Measurements from ENCODE around the gene FKTN. TPM values are rescaled to one million over a fixed set of nuclear protein-coding genes. Genes with fewer than 3 reads are reported as not detected.
"Not testable (repeated sequence)": the region's sequence is repeated elsewhere in the genome, so short reads cannot be mapped to it uniquely, and the experiment has no call there.

Gene FKTN
- total RNA-seq (6.8 and 10.5 TPM in 2 replicates), polyA plus RNA-seq (5.3 and 7.6 TPM in 2 replicates)

DNA sequence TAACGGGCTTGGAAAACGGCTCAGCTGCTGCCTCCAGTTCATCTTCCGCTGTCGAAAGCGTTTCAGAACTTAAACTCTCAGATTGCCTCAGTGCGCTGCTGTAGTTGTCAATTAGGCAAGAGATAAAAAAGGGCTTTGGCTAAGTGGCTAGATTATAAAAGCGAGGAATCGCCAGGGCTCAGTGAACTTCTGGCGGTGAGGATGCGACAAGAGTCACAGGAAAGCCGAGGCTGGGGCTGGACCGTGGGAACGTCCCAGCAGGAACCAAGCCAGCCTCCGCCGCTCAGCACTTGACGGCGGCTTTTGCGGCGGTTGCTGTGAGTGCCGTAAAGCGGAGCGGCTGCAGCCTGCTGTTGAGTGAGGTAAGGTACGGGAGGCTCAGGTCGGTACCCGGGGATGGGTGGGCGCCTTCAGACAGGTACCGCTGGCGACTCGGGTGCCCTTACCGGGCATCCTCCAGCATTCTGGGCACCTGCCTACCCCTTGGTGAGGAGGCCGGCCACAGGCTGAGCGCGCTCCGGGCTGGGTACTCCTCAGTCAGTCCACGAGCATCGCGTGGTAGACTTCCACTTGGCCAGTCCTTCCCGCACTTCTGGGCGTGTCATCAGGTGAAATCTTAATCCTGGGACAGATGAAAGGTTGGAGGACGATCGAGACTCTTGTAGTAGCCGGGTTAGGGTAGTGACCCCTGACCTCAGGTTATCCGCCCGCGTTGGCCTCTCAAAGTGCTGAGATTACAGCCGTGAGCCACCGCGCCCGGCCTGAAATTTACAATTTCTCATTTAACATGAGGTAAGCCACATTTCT is at the start of gene FKTN:
FKTN (plus strand) TSS at position 328 of the 807 bp plus-strand sequence. CDS start 16,902 bp downstream, outside the sequence.
- no peaks in the 10 kb centered on the region for H3K36me3 ChIP-seq
- peak within 1 kb of the TSS; percentile 63 for H3K4me3 ChIP-seq
- TF ChIP-seq, protein P1, sequence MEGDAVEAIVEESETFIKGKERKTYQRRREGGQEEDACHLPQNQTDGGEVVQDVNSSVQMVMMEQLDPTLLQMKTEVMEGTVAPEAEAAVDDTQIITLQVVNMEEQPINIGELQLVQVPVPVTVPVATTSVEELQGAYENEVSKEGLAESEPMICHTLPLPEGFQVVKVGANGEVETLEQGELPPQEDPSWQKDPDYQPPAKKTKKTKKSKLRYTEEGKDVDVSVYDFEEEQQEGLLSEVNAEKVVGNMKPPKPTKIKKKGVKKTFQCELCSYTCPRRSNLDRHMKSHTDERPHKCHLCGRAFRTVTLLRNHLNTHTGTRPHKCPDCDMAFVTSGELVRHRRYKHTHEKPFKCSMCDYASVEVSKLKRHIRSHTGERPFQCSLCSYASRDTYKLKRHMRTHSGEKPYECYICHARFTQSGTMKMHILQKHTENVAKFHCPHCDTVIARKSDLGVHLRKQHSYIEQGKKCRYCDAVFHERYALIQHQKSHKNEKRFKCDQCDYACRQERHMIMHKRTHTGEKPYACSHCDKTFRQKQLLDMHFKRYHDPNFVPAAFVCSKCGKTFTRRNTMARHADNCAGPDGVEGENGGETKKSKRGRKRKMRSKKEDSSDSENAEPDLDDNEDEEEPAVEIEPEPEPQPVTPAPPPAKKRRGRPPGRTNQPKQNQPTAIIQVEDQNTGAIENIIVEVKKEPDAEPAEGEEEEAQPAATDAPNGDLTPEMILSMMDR (IDR thresholded peaks at IDR 0.05; ENCODE audit: low read depth, low read length) = no peak
- H3K27ac ChIP-seq = peak within 1 kb of the TSS; percentile 86
- DNase-seq (ENCODE audit: low read depth in 1 of 2, low spot score in 1 of 2) = peak; percentile 88 to 92
- H3K4me1 ChIP-seq (ENCODE audit: low read depth) = peaks cover 6% of the 10 kb centered on the region
- H3K9me3 ChIP-seq (ENCODE audit: low read depth) = no peaks in the 10 kb centered on the region
- H3K27me3 ChIP-seq = no peaks in the 10 kb centered on the region

DNA sequence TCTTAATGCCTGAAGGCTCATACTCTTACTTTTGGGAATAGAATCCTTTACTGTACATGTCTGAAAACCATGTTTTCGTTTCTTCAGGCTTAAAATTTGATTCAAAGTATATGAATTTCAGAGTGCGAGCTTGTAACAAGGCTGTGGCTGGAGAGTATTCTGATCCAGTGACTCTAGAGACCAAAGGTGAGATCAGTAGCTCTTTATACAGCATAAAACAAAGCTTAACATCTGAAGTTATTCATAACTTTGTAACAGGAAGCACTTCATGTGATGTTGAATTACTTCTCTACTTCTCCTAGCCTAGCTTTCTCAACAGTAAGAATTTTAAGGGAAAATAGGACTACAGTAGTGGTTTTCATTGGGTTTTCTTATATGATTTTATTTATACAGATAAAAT is 49.4 kb upstream of the FKTN start:
- Histone ChIP-seq H3K27me3 (no peaks in the 10 kb centered on the region), H3K36me3 (peaks cover 14% of the 10 kb centered on the region), H3K4me1 (ENCODE audit: low read depth) (no peaks in the 10 kb centered on the region), H3K9me3 (ENCODE audit: low read depth) (no peaks in the 10 kb centered on the region), H3K27ac (no peak overlapping the region), H3K4me3 (no peak overlapping the region)
- TF ChIP-seq, protein P1 (IDR thresholded peaks at IDR 0.05; ENCODE audit: low read depth, low read length) = no peak
- no peak for DNase-seq (ENCODE audit: low read depth in 1 of 2, low spot score in 1 of 2)

DNA sequence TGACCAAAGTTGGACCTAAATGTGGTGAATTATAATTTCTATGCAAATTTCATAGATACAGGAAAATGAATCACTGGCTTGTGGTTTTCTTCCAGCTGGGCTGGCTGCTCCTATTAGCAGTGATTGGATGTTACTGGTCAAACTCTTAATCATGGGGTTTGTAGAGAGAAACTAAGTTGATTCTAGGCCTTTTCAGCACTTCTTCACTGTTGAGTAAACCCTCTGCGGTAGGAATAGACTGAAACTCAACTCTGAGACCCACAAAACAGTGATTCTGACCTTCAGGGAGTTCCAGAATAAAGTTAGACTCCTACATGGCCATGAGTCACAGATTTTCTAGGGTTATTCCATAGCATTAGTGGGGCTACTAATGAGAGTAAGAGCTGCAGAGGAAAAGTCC is 47.9 kb upstream of the FKTN start:
- Histone ChIP-seq H3K27ac (no peak overlapping the region), H3K9me3 (ENCODE audit: low read depth) (no peaks in the 10 kb centered on the region), H3K36me3 (peaks cover 16% of the 10 kb centered on the region), H3K27me3 (no peaks in the 10 kb centered on the region), H3K4me3 (no peak overlapping the region), H3K4me1 (ENCODE audit: low read depth) (no peaks in the 10 kb centered on the region)
- TF ChIP-seq, protein P1 (IDR thresholded peaks at IDR 0.05; ENCODE audit: low read depth, low read length) = no peak
- DNase-seq (ENCODE audit: low read depth in 1 of 2, low spot score in 1 of 2) = peak in 1 of 2 donors; percentile 80

DNA sequence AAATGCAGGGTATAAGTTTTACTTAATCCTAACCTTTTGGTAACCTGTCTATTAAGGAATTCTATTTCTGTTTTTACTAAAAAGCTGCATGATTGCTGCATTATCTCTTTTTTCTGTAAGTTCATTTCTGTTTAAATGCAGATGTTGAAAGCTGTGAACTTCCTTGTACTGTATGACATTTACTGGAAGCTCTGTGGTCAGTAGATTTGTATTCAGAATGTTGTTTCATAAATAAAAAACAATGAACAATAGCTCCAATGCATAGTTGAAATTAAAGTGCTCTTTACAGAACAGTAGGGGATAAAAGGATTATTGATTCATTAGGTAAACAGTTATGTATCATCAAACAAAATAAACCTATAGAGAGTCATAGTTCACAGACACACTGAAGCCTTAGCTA is 46.5 kb upstream of the FKTN start:
- Histone ChIP-seq H3K4me1 (ENCODE audit: low read depth) (no peaks in the 10 kb centered on the region), H3K27me3 (no peaks in the 10 kb centered on the region), H3K36me3 (peaks cover 18% of the 10 kb centered on the region), H3K9me3 (ENCODE audit: low read depth) (no peaks in the 10 kb centered on the region), H3K4me3 (no peak overlapping the region), H3K27ac (no peak overlapping the region)
- TF ChIP-seq, protein P1 (IDR thresholded peaks at IDR 0.05; ENCODE audit: low read depth, low read length) = no peak
- no peak for DNase-seq (ENCODE audit: low read depth in 1 of 2, low spot score in 1 of 2)

DNA sequence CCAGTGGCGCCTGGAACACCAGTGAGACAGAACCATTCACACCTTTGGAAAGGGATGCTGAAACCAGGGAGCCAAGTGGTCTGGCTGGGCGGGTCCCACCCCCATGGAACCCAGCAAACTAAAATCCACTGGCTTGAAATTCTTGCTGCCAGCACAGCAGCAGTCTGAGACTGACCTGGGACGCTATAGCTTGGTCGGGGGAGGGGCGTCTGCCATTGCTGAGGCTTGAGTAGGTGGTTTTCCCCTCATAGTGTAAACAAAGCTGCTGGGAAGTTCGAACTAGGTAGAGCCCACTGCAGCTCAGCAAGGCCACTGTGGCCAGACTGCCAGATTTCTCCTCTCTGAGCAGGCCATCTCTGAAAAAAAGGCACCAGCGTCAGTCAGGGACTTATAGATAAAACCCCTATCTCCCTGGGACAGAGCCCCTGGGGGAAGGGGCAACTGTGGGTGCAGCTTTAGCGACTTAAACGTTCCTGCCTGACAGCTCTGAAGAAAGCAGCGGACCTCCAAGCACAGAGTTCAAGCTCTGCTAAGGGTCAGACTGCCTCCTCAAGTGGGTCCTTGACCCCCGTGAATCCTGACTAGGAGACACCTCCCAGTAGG is 42.0 kb upstream of the FKTN start:
- no peak overlapping the region for H3K4me3 ChIP-seq
- no peaks in the 10 kb centered on the region for H3K27me3 ChIP-seq
- peak in 1 of 2 donors; percentile 20 for DNase-seq (ENCODE audit: low read depth in 1 of 2, low spot score in 1 of 2)
- H3K4me1 ChIP-seq (ENCODE audit: low read depth) = no peaks in the 10 kb centered on the region
- peaks cover 13% of the 10 kb centered on the region for H3K36me3 ChIP-seq
- peak overlapping the region; percentile 60 for H3K27ac ChIP-seq
- TF ChIP-seq, protein P1 (IDR thresholded peaks at IDR 0.05; ENCODE audit: low read depth, low read length) = no peak
- H3K9me3 ChIP-seq (ENCODE audit: low read depth) = no peaks in the 10 kb centered on the region

DNA sequence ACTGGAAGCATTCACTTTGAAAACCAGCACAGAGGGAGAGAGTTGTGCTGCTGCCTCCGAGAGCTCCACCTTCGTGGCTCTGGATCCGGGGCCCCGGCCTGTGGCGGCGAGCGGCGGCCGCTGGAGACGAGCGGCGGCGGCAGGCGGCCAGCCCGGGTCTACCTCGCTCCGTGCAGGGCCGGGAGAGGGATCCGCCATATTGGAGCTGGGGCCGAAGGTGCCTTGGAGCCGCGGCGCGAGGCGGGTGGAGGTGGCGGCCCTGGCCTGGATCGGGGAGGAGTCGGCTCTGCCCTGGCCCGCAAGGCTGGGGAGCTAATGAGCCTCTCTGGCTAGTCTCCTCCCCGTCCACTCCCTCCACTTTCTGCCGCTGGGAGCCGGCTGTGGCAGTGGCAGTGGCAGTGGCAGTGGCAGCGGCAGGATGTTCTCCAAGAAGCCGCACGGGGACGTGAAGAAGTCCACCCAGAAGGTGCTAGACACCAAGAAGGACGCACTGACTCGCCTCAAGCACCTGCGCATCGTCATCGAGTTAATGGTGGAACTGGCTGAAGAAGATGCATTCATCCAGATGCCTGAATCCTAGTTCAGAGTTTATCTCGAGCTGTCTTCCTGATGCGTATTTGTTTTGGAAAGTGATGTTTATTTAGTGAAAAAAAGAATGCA is 38.1 kb upstream of the FKTN start:
- peak overlapping the region; percentile 21 for H3K4me3 ChIP-seq
- H3K27ac ChIP-seq = peak overlapping the region; percentile 71
- not testable (repeated sequence) for H3K9me3 ChIP-seq (ENCODE audit: low read depth); H3K4me1 ChIP-seq (ENCODE audit: low read depth); H3K36me3 ChIP-seq; H3K27me3 ChIP-seq
- peak; percentile 24 to 30 for DNase-seq (ENCODE audit: low read depth in 1 of 2, low spot score in 1 of 2)

DNA sequence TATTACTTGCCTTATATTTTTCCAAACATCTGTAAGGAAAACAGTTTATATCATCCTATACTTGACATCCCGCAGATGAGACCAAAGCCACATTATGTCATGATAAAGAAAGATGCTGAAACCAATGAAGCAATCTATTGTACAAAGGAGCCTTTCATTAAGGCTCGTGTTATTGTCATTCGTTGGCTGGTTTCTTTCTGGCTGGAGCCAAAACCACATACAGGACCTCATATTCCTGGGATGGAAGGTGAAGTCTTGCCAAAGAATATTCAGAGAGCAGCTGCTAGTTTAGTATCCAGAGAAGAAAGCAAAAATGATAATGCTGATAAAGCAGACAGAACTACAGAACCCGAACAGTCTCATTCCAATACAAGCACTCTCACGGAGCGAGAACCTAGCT is 36.9 kb upstream of the FKTN start:
- not testable (repeated sequence) for H3K27ac ChIP-seq; H3K4me1 ChIP-seq (ENCODE audit: low read depth); H3K36me3 ChIP-seq; H3K4me3 ChIP-seq; H3K27me3 ChIP-seq; H3K9me3 ChIP-seq (ENCODE audit: low read depth)
- DNase-seq (ENCODE audit: low read depth in 1 of 2, low spot score in 1 of 2) = peak in 1 of 2 donors; percentile 58

DNA sequence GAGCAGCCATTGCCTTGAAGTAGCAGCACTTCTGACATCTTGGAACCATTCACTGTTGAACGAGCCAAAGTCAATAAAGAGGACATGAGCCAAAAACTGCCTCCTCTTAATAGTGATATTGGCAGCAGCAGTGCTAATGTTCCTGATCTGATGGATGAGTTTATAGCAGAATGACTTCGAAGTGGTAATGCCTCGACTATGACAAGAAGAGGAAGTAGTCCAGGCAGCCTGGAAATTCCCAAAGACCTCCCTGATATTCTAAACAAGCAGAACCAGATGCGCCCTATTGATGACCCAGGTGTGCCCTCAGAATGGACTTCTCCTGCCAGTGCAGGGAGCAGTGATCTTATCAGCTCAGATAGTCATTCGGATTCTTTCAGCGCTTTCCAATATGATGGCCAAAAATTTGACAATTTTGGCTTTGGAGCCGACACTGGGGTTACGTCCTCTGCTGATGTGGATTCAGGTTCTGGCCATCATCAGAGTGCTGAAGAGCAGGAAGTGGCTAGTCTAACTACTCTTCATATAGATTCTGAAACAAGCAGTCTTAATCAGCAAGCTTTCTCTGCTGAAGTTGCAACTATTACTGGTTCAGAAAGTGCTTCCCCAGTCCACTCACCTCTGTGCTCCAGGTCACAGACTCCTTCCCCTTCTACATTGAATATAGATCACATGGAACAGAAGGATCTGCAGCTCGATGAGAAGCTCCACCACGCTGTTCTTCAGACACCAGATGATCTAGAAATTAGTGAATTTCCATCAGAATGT is 35.1 kb upstream of the FKTN start:
- H3K4me1 ChIP-seq (ENCODE audit: low read depth); H3K4me3 ChIP-seq; H3K36me3 ChIP-seq; H3K27me3 ChIP-seq; H3K9me3 ChIP-seq (ENCODE audit: low read depth); DNase-seq (ENCODE audit: low read depth in 1 of 2, low spot score in 1 of 2); H3K27ac ChIP-seq: not testable (repeated sequence)

All from cardiac muscle cell (in vitro differentiated cells and primary cell).